ENCODE data around the gene C14orf119. TPM values are rescaled to one million over a fixed set of nuclear protein-coding genes. Genes with fewer than 3 reads are reported as not detected.

Gene C14orf119
- total and polyA plus RNA-seq, 9 donors: 13.8 to 55.6 (median 41.5) TPM

GRCh38 chr14:23099212-23099861 is 4.0 kb downstream of the C14orf119 start:
- Histone ChIP-seq H3K27ac (no peak overlapping the region), H3K4me1 (ENCODE audit: insufficient read depth) (peaks cover 4% of the 10 kb centered on the region), H3K9me3 (no peaks in the 10 kb centered on the region), H3K4me3 (no peak overlapping the region), H3K27me3 (no peaks in the 10 kb centered on the region), H3K36me3 (no peaks in the 10 kb centered on the region)
- TF ChIP-seq CTCF (IDR thresholded peaks at IDR 0.05) (no peak), POLR2A (IDR thresholded peaks at IDR 0.05) (no peak), EP300 (IDR thresholded peaks at IDR 0.05) (no peak)
- intact Hi-C loops (cut with DNase I): no loop called here
- WGBS, 3 donors: 79 to 83% (median 80%) methylated on average over 10 of the region's 10 CpGs
- no peak for DNase-seq

- Histone ChIP-seq H3K27me3 (no peaks in the 10 kb centered on the region), H3K36me3 (no peaks in the 10 kb centered on the region), H3K27ac (no peak overlapping the region), H3K4me1 (ENCODE audit: insufficient read depth) (peaks cover 4% of the 10 kb centered on the region), H3K9me3 (no peaks in the 10 kb centered on the region), H3K4me3 (no peak overlapping the region)
- intact Hi-C loops (cut with DNase I): no loop called here
- 72 to 80% (median 74%) methylated on average over 6 of the region's 6 CpGs for WGBS, 3 donors
- TF ChIP-seq POLR2A (IDR thresholded peaks at IDR 0.05) (no peak), EP300 (IDR thresholded peaks at IDR 0.05) (no peak), CTCF (IDR thresholded peaks at IDR 0.05) (no peak)
- no peak for DNase-seq
These were observed 6.1 kb downstream of the C14orf119 start for GRCh38 chr14:23101213-23101970.

- H3K9me3 ChIP-seq: no peaks in the 10 kb centered on the region
- intact Hi-C loops (cut with DNase I): no loop called here
- H3K36me3 ChIP-seq: no peaks in the 10 kb centered on the region
- H3K27ac ChIP-seq: no peak overlapping the region
- 39 to 48% (median 39%) methylated on average over 10 of the region's 10 CpGs for WGBS, 3 donors
- no peak overlapping the region for H3K4me3 ChIP-seq
- TF ChIP-seq POLR2A (IDR thresholded peaks at IDR 0.05): no peak
- no peak for DNase-seq
- H3K27me3 ChIP-seq: no peaks in the 10 kb centered on the region
- no peaks in the 10 kb centered on the region for H3K4me1 ChIP-seq (ENCODE audit: insufficient read depth)
These were observed 6.8 kb downstream of the C14orf119 start for GRCh38 chr14:23101986-23102625.

GRCh38 chr14:23102801-23103200 is 7.5 kb downstream of the C14orf119 start:
- H3K27ac ChIP-seq: no peak overlapping the region
- intact Hi-C loops (cut with DNase I): no loop called here
- H3K27me3 ChIP-seq: no peaks in the 10 kb centered on the region
- TF ChIP-seq EP300 (IDR thresholded peaks at IDR 0.05) (no peak), POLR2A (IDR thresholded peaks at IDR 0.05) (no peak), CTCF (IDR thresholded peaks at IDR 0.05) (no peak)
- no peak overlapping the region for H3K4me3 ChIP-seq
- WGBS, 3 donors: 92 to 95% (median 92%) methylated on average over 2 of the region's 2 CpGs
- H3K4me1 ChIP-seq (ENCODE audit: insufficient read depth): no peaks in the 10 kb centered on the region
- H3K36me3 ChIP-seq: no peaks in the 10 kb centered on the region
- H3K9me3 ChIP-seq: no peaks in the 10 kb centered on the region
- DNase-seq: no peak

All from ovary (tissue), 9 donors.